Cerebellar nuclear complex (tissue), 1 donor: ENCODE results near the gene MXD4.
"Not testable (repeated sequence)": the region's sequence is repeated elsewhere in the genome, so short reads cannot be mapped to it uniquely, and the experiment has no call there.

Experiments
- DNase-seq, 2 experiments: peaks; one replicate each; lab custom pipeline; 2025; lab: John Stamatoyannopoulos, UW

MXD4 gene

DNA sequence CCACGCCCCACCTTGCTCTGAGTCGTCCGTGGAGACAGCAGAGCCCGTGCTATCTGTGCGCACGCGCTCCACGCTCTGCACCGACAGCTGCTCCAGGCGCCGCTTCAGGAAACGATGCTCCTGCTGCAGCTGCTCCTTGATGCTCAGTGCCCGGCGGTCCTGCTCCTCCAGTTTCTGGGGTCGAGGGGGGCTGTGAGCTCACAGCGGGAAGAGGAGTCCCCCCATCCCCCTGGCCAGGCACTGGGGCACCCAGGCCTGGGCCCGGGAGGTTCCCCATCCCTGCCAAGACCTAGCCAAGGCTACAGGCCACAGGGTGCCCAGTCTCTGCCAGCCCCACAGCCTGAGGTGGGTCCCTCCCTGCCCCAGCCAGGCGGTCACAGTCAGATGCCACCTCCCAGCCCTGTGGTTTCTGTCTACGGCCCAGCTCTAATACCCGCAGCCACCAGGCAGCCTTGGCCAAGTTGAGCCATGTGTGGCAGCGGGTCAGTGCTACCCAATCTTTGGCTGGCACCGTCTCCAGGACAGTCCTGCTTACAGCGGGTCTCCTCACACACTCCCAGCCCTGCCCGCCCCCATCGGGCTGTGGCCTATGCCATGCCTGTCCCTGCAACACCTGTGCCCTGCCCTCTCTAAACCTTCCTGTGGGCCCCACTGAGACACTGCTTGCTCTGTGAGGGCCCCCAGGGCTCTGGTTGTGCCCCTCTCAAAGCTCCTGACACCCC lies 10.7 kb downstream of the MXD4 start:
- no peak for DNase-seq

DNA sequence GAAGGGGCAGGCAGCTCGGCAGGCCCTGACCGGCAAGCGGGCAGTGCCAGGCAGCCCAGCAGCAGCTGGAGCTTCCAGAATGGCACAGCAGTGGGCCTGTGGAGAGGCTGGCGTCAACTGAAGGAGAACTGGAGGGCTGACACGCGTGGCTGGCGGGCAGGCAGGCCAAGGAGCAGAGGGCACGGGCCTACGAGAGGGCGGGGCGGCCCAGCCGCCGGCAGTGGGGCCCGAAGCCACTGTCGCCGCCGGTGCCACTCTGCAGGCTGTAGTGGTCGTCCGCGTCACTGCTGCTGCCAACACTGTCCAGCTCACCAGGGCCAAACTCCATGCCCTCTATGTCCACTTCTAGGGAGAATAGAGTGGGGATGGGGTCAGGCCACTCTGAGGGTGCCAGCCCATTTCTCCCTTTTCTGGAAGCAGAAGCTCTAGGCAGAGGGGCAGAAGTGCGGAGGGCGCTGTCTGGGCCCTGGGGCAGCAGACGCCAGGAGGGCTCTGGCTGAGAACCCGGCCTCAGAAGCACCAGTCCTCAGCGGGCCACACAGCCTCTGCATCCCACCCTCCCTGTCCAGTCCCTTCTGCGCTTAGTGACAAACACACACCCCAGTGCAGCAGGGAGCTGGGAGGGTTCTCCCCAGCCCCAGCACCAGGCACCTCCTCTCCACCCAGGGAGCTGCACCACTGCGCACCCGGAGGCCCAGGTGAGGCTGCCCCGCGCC lies 11.4 kb downstream of the MXD4 start:
- no peak for DNase-seq

DNA sequence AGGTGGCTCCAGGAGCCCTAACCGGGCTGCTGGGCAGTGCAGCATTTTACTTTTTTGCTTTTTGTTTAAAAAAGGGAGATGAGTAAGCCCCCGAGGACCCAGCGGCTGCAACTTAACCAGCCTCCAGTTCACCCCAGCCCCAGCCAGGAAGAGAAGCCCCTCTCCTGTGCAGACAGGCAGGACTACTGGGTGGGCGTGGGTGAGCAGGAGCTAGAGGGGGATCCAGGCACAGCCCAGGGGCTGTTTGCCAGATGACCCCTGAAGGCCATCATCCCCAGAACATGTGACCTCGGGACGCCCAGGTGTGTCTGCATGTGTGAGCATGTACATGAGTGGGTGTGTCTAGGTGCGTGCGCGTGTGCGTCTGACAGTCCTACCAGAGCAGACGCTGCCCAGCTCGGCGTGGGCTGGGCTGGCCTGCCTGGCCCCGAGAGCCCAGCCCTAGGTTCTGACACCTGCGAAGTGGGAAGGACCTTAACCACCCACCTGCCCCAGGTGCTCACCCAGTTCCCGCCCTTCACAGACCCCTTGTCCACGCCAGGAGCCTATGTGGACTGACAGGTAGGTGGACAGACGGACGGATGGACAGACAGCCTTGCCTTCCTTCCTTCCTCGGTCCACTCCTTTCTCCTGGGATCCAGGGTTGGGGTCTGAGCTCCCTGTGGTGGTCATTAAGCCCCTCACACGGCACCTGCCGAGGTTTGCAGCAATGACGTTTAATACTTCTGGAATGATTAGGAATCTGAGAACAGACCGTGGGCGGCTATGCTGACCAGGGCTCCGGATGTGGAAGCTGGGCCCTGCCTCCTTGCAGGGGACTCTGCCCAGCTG lies 12.2 kb downstream of the MXD4 start:
- no peak for DNase-seq

DNA sequence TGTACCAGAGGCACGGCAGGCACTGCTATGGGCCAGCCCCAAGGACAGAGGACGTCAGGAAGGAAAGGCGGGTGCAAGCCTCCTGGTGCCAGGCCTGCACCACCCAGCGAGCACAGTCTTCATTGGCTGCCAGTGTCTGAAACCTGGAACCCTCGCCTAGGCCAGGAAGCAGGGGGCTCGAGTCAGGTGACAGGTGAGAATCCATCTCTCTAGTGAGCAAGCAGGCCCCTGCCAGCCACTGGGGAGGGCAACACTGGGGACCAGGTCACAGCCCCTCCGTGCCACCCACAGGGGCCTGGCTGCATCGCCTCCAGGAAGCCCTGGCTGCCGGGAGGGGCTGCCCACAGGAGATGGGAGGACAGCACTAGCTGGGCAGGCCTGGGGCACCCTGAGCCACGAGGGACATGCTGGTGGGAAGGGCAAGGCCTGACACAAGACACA lies 13.1 kb downstream of the MXD4 start:
- no peak for DNase-seq

DNA sequence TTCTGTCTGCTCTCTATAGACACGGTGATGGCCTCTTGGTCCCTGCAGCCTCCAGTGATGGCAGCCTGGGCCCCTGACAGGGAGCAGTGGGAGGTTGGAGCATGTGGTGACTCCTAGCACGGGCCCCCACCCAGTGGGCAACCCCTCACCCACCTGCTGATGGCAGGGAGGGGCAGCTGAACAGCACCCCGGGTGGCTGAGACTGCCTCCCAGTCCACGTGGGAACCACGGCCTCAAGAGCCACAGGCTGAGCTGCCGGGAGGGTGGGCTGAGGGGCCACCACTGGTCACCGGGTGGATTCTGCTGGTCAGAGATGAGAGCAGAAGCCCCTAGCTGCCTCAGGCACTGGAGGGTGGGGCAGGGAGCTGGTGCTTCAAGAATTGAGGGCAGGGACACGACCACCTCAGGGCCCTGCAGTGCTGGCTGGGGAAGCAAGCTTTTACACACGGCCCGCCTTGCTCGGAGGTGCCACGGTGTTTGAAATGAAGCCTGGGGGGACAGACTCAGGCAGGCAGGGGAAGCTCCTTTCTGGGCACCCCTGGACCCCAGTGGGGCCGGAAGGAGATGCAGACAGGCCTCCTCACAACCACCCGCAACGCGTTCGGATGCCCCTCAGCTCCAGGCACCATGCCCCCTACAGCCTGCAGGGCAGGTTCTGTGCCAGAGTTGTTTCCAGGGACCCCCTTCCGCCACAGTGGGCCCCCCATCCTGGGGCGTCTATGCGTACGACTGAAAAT lies 13.7 kb downstream of the MXD4 start:
- no peak for DNase-seq

DNA sequence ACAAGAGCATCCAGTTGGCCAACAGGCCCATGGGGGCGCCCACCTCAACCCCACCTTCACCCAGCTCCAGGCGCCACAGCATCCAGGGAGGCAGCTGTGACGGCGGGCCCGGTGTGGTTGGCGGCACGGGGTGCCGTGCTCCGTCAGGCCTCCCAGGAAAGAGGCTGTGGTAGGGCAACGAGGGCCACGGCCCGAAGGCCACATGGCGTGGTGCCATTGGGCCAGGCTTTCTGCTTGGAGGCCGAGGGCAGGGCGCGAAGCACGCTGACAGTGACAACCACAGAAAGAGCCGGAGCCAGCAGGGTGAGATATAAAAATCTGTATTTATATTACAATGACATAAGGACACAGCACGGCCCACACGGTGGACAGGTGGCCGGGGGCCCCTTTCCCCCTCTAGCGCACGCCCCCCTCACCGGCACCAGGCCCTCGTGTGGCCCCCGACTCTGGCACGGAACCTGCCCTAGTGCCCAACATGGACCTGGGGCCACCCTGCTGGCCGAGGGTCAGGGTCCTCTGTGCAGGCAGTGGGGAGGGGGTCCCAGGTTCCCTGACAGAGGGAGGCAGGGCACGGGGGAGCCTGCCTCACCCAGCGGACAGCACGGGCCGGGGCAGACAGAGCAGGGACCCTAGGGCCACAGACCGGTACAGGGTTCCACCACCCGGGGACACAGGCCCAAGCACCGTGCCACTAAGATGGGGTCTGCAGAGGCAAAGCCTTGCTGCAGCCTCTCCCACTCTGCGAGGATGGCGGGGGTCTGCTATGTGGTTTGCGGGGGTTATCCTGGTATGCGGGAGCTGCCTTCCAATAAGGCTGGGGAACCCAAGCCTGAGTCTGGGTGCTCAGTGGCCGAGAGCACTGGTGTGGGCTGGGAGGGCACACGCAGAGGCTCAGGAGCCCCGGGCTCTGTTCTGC lies 14.5 kb downstream of the MXD4 start:
- no peak for DNase-seq

DNA sequence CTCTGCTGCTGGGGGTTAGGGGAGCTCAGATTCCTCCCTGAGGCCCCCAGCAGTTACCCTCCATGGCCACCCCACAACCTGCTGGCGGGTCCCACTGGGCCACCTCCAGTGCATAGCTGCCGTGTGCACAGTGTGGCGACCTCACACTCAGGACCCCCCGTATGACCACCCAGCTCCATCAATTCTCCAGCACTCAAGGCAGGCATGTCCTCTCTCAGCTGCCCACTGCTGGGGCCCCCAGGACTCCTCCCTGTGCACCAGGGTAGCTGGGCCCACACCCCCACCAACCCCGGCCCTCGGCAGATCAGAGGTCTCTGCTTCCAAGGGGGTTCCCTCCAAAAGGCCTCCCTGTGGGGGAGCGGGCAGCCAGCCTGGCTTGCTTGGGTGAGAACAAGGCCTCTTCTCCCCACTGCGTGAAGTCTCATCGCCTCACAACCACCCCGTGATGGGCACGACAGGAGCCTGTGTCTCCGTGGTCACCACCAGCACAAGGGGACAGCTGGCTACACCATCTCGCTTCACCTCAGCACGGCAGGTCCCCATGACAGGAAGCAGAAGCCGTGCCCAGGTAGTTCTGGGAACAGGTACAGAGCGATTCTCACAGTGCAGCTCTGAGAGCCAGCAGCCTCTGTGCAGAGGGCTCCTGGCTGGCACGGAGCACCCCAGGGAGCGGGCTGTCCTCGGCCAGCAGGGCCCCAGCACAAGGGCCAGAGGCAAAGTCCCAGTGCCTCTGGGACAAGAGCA lies 15.4 kb downstream of the MXD4 start:
- no peak for DNase-seq

DNA sequence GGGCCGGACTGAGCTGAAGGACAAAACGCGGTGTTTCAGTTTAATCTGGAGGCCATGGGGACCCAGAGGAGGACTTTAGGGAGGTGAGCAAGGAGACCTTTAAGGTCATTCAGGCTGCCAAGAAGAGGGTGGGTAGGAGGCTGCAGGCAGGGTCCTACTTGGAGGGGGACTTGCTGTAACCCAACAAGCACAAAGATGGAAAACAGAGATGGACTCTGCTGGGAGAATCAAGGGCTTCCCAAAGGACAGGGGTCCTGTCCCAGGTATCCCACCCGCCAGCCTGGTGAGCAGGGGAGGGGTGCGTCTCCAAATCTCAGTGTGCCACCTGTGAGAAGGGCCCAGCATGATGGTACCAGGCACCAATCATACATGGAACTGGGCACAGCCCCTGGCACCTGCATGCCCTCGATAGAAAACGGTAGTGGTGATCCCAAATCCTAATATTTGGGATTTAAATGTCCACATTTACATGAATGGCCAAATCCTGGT lies 16.1 kb downstream of the MXD4 start:
- no peak for DNase-seq

DNA sequence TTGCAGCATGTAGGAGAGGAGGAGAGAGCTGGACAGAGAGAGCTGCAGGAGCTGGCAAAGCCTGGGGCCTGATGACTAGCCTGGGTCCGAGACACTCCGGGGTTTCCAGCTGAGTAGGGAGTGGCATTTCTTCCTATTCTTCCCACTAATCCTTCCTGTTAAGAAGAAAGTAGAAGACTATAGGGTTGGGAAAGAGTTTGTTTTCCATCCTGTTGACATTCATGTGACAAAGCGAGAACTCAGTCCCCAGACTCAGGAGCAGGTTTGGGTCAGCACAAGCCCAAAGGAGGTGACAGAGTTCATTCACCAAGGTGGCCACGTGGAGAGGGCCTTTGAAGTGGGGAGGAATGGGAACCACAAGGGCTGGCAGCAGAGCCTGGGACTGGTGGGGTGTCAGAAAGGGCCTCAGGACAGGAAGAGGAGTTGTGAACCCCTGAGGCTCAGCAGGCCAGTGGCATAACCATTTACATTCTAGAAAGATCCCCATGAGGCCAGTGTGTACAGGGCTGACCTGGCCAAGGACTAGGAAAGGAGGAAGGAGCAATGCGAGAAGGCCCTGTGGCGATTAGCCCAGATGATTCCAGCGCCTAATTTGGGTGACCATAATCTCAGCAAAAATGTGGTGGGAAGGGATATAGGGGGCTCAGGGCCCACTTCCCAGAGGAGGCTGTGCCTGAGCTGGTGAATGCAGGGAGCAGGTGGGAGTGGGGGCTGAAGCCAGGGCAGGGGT lies 16.7 kb downstream of the MXD4 start:
- no peak for DNase-seq

DNA sequence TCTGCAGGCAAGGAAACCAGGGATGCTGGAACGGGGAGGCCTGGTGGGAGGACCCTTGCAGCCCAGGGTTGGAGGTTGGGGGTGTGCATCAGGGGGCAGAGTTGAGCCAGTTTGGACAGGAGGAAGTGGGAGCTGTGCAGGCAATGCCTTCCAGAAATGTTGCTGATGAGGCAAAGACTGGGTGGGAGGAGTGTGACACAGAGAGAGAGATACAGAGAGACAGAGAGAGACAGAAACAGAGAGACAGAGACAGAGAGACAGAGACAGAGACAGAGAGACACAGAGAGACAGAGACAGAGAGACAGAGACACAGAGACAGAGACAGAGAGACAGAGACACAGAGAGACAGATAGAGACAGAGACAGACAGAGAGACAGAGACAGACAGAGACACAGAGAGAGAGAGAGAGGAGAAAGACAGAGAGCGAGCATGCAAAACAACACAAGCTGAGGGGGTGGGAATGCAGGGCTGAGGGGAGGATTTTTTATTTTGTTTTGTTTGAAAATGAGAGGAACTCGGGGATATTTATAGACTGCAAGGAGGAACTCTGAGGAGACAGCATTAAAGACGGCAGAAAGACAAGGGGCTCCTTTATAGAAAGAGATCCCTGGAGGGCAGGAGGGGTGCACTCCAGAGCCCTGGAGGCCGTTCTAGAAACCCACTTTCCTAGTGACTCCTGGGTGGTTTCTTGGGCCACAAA lies 18.1 kb downstream of the MXD4 start:
- no peak for DNase-seq

DNA sequence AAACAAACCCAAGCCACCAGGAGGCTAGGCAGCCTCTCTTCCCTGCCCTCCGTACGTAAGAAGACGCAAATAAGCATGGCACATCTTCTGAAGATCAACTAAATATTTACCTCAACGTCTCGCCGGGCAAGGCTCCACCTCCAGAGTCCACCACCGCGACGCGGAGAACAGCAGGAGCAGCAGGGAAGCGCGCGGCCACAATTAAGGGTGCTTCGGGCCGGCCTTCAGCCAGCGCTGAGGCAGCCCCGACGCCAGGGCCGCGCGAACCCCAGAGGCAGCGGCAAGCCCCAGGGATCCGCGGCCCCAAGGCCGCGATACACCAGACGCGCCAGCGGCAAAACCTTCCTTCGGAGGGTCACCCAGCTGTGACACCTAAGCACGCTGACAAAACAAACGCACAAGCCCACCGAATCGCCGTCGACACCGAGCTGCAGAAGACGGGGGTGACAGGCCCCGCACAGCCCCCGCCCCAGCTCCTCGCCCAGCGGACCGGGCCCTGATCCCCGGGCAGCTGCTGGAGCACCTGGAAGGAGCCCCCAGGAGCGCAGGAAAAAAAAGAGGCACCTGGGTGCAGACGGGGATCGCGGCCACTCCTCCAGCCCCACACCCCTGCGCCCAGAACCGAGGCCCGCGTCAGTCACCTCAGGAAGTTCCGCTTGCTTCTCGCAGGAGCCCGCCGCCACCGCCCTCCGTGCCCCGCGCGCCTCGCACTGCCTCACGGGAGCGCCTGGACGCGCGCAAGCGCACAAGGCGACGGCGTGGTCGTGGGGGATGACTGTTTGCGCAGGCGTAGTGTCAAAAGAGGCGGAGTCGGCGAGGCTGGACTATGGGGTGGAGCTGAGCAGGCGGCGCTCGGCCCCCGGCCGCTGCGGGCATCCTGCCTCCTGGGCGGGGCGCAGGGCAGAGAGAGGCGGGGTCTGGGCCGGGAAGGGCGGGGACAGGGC lies 20.2 kb downstream of the MXD4 start, which contains the start of the genes HAUS3 and POLN:
Gene HAUS3 (minus strand): TSS at position 712 of the 944 bp plus-strand sequence. CDS start 1,175 bp downstream, outside the sequence.
Gene POLN (minus strand): TSS at position 712 of the 944 bp plus-strand sequence. CDS start 12,890 bp downstream, outside the sequence.
- DNase-seq = peak; percentile 89 to 91

DNA sequence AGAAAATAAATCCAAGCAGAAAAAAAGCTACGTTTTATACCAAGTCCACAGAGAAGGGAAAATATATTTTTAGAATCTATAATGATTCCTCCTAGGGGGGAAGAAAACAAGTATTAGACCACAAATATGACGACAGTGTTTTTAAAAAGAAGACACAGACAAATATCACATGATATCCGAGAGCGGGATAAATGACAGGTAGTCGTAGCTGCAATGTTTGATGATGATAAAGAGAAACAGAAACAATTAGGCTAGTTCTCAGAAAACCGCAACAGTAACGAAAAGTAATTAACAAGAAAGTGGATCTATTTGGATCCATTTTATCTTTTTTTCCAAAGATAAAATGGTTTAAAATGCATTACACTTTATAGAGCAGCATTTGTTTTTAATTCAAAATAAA lies 20.9 kb downstream of the MXD4 start:
- DNase-seq = no peak

DNA sequence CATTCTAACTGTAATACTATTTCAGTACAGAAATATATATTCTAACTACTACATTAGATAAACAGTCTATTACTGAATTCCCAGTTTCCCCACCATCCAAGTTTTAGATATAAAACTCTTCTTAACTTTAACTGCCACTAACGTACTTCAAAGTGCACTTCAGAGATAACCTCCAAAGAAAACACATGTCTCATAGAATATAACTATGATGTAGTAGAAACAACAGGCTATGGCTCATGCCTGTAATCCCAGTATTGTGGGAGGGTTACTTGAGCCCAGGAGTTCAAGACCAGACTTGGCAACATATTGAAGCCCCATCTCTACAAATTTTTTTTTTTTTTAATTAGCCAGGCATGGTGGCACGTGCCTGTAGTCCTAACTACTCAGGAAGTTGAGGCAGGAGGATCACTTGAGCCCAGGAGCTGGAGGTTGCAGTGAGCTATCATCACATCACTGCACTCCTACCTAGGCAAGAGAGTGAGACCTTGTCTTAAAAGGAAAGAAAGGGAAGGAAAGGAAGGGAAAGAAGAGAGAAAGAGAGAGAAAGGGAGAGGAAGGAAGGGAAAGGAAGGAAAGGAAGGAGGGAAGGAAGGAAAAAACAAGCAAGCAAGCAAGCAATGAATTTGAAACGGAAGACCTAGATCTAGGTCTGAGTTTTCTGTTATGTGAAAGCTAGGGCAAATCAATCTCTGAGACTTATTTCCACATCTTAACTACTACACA lies 24.8 kb downstream of the MXD4 start:
- DNase-seq = no peak

DNA sequence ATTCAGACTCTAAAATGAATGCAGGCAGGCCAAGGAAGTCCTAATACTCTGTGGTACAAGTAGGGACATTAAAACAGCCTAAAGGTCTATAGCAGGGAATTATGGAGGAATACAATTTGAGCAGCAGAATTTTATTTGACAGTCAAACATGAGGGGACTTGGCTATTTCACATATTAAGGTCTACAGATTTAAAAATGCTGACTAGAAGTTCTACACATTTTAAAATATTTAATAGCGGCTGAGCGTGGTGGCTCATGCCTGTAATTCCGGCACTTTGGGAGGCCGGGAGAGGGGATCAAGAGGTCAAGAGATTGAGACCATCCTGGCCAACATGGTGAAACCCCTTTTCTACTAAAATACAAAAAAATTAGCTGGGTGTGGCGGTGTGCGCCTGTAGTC lies 30.8 kb downstream of the MXD4 start:
- DNase-seq = no peak

DNA sequence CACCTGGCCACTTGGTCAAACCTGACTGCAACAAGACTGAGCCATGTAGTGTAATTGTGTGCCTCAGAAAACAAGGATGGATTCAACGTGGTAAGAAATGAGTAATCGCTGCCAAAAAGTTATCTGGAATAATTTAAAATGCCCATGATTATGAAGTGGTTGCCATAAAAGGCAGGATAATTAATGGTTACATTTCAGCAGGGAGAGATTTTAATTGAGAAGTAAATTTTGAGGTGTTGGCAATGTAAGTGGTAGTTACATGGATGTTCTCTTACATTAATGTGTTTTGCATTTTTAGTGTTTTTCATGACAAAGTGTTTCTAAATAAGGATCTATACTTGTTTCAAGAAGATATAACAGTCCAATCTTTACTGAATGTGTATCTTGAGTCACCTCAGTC lies 35.6 kb downstream of the MXD4 start:
- no peak for DNase-seq

DNA sequence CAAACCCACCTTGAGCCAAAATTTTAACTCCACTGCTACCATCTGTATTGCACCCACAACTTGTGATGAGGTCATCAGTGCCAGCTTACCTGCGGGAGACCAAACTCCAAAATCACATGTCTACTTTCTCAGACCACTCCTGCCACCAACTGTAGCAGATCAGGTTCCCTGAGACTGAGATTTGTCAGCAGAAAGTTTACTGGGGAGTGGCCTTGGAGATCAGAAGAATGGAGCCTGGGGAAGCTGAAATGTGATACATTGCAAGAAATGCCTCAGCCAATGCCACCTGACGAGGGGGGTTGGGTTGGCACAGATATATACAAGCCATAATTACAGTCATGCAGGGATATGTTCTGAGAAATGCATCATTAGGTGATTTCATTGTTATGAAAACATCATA lies 39.1 kb downstream of the MXD4 start:
- DNase-seq = no peak

DNA sequence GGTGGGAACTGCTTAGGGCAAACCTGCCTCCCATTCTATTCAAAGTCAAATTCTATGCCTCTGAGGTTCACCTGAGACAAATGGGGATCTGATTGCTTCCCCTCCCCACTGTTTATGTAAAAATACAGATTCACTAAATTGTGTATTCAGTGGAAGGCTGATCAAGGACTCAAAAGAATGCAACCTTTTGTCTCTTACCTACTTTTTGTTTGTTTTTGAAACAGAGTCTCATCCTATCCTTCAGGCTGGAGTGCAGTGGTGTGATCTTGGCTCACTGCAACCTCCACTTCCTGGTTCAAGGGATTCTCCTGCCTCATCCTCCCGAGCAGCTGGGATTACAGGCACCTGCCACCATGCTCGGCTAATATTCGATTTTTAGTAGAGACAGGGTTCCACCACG lies 40.5 kb downstream of the MXD4 start:
- not testable (repeated sequence) for DNase-seq
